H9 (cell line): ENCODE data around the gene DNAI1. TPM values are rescaled to one million over a fixed set of nuclear protein-coding genes. Genes with fewer than 3 reads are reported as not detected.

Source experiments
- DNase-seq: peaks from one replicate; pipeline ENCODE4 v3.0.0-alpha.2; 2017
- H2AFZ ChIP-seq: one replicate; pipeline ENCODE4 v1.6.1; 2013; ENCODE audit warnings: mild to moderate bottlenecking, low read length, control low read depth, moderate library complexity
- H2AK5ac ChIP-seq: 2 replicates; pipeline ENCODE4 v1.6.1; 2013; ENCODE audit warnings: low read length, control low read depth, mixed read lengths; ENCODE audit not compliant: insufficient read length
- H2BK120ac ChIP-seq: one replicate; pipeline ENCODE4 v1.6.1; 2013; ENCODE audit warnings: low read depth, mild to moderate bottlenecking, low read length, control low read depth, inconsistent platforms; ENCODE audit not compliant: poor library complexity, severe bottlenecking
- H2BK12ac ChIP-seq: 2 replicates; pipeline ENCODE4 v1.6.1; 2013; ENCODE audit warnings: low read length, control low read depth, mixed read lengths, low read depth; ENCODE audit not compliant: insufficient read length
- H2BK15ac ChIP-seq: 2 replicates; pipeline ENCODE4 v1.6.1; 2013; ENCODE audit warnings: low read depth, low read length, control low read depth
- H2BK20ac ChIP-seq: one replicate; pipeline ENCODE4 v1.6.1; 2013; ENCODE audit warnings: low read depth, mild to moderate bottlenecking, low read length, control low read depth, inconsistent platforms; ENCODE audit not compliant: poor library complexity, severe bottlenecking
- H2BK5ac ChIP-seq: 2 replicates; pipeline ENCODE4 v1.6.1; 2013; ENCODE audit warnings: low read length, control low read depth, mixed read lengths; ENCODE audit not compliant: insufficient read length
- H3K14ac ChIP-seq: 2 replicates; pipeline ENCODE4 v1.6.1; 2013; ENCODE audit warnings: low read length, control low read depth; ENCODE audit not compliant: insufficient read depth
- H3K18ac ChIP-seq: 2 replicates; pipeline ENCODE4 v1.6.1; 2013; ENCODE audit warnings: low read depth, mild to moderate bottlenecking, mixed read lengths, low read length, control low read depth; ENCODE audit not compliant: insufficient read length
- H3K23ac ChIP-seq: 2 replicates; pipeline ENCODE4 v1.6.1; 2013; ENCODE audit warnings: low read length, control low read depth, mixed read lengths, low read depth; ENCODE audit not compliant: insufficient read length
- H3K23me2 ChIP-seq: 2 replicates; pipeline ENCODE4 v1.6.1; 2013; ENCODE audit warnings: low read depth, mild to moderate bottlenecking, mixed read lengths, low read length, control low read depth; ENCODE audit not compliant: insufficient read length, poor library complexity, severe bottlenecking
- H3K27ac ChIP-seq: 2 replicates; pipeline ENCODE4 v1.5.1; 2013; ENCODE audit warnings: low read length, control low read depth, mixed read lengths, low read depth; ENCODE audit not compliant: insufficient read length
- H3K27me3 ChIP-seq: 2 replicates; pipeline ENCODE4 v1.6.1; 2013; ENCODE audit warnings: low read length, control low read depth, inconsistent platforms; ENCODE audit not compliant: insufficient read depth
- H3K4ac ChIP-seq: 2 replicates; pipeline ENCODE4 v1.6.1; 2013; ENCODE audit warnings: low read depth, mild to moderate bottlenecking, control low read depth, inconsistent platforms, low read length, moderate library complexity
- H3K4me1 ChIP-seq: 2 replicates; pipeline ENCODE4 v1.6.1; 2013; ENCODE audit warnings: low read length, control low read depth, inconsistent platforms; ENCODE audit not compliant: insufficient read depth
- H3K4me2 ChIP-seq: 2 replicates; pipeline ENCODE4 v1.6.1; 2013; ENCODE audit warnings: low read length, control low read depth, mixed read lengths; ENCODE audit not compliant: insufficient read length, insufficient read depth
- H3K56ac ChIP-seq: 2 replicates; pipeline ENCODE4 v1.6.1; 2013; ENCODE audit warnings: low read depth, mild to moderate bottlenecking, mixed read lengths, low read length, control low read depth; ENCODE audit not compliant: insufficient read length
- H3K79me1 ChIP-seq: 2 replicates; pipeline ENCODE4 v1.6.1; 2013; ENCODE audit warnings: low read depth, mild to moderate bottlenecking, moderate library complexity, low read length, control low read depth, inconsistent platforms; ENCODE audit not compliant: insufficient read depth, poor library complexity, severe bottlenecking
- H3K79me2 ChIP-seq: 2 replicates; pipeline ENCODE4 v1.6.1; 2013; ENCODE audit warnings: low read length, control low read depth, inconsistent platforms; ENCODE audit not compliant: insufficient read depth
- H3K9ac ChIP-seq: 2 replicates; pipeline ENCODE4 v1.6.1; 2013; ENCODE audit warnings: low read length, control low read depth, mixed read lengths; ENCODE audit not compliant: insufficient read length; ENCODE audit errors: extremely low read depth
- H3K9me3 ChIP-seq: one replicate; pipeline ENCODE4 v1.6.1; 2013; ENCODE audit warnings: low read depth, low read length, inconsistent platforms; ENCODE audit not compliant: control insufficient read depth
- H3T11ph ChIP-seq: one replicate; pipeline ENCODE4 v1.6.1; 2013; ENCODE audit warnings: mild to moderate bottlenecking, low read length, control low read depth, inconsistent platforms
- H4K20me1 ChIP-seq: one replicate; pipeline ENCODE4 v1.6.1; 2013; ENCODE audit not compliant: control insufficient read depth, insufficient read length, insufficient read depth
- H4K5ac ChIP-seq: 2 replicates; pipeline ENCODE4 v1.6.1; 2013; ENCODE audit warnings: low read depth, mild to moderate bottlenecking, mixed read lengths, low read length, control low read depth; ENCODE audit not compliant: insufficient read length
- H4K8ac ChIP-seq: replicated peaks from 2 replicates; pipeline ENCODE4 v1.6.1; 2013; ENCODE audit warnings: low read length, control low read depth, mixed read lengths, low read depth; ENCODE audit not compliant: insufficient read length
- H4K91ac ChIP-seq: 2 replicates; pipeline ENCODE4 v1.6.1; 2013; ENCODE audit warnings: low read depth, mild to moderate bottlenecking, moderate library complexity, mixed read lengths, low read length, control low read depth; ENCODE audit not compliant: insufficient read length
- H3K27ac Mint-ChIP-seq, 3 experiments: 2 replicates in 2 of 3; 3 replicates in 1 of 3; pipeline ENCODE4 v1.8.0; 2020 to 2021; ENCODE audit warnings: mixed read lengths in 3 of 3, mild to moderate bottlenecking in 1 of 3, moderate library complexity in 1 of 3
- H3K27me3 Mint-ChIP-seq: 2 replicates; pipeline ENCODE4 v1.8.0; 2021; ENCODE audit warnings: low read depth, mild to moderate bottlenecking, moderate library complexity, mixed read lengths
- H3K36me3 Mint-ChIP-seq, 3 experiments: 2 replicates in 2 of 3; 3 replicates in 1 of 3; pipeline ENCODE4 v1.8.0; 2020 to 2021; ENCODE audit warnings: low read depth in 3 of 3, mixed read lengths in 3 of 3; ENCODE audit not compliant: insufficient read depth in 1 of 3
- H3K4me1 Mint-ChIP-seq, 2 experiments: 2 replicates each; pipeline ENCODE4 v1.8.0; 2020; ENCODE audit warnings: mixed read lengths in 2 of 2
- H3K4me3 Mint-ChIP-seq, 2 experiments: 2 replicates in 1 of 2; 3 replicates in 1 of 2; pipeline ENCODE4 v1.8.0; 2020 to 2021; ENCODE audit warnings: mild to moderate bottlenecking in 2 of 2, mixed read lengths in 2 of 2, moderate library complexity in 1 of 2
- H3K9me3 Mint-ChIP-seq, 2 experiments: 2 replicates in 1 of 2; 3 replicates in 1 of 2; pipeline ENCODE4 v1.8.0; 2020; ENCODE audit warnings: mild to moderate bottlenecking in 2 of 2, mixed read lengths in 2 of 2, moderate library complexity in 1 of 2
- WGBS: extraction: QIAGEN DNeasy Blood & Tissue Kit; methylation state at CpG from one replicate; pipeline ENCODE4 v1.1.7; 2013; ENCODE audit warnings: missing lambda C conversion rate, low lambda C conversion rate, mixed read lengths; ENCODE audit not compliant: insufficient read length; ENCODE audit errors: extremely low coverage; 5-methylcytosine and 5-hydroxymethylcytosine counted together
- total RNA-seq: library from RNA; stranded (reverse); gene quantifications from 2 replicates; pipeline ENCODE4 v1.2.1, GENCODE V29; 2021
- TF ChIP-seq, protein P1 (sequence below): fragments of 200-600 bp; sonication (generic); conservative IDR thresholded peaks from 3 replicates; pipeline ENCODE4 v1.8.0; 2021; ENCODE audit warnings: antibody characterized with exemption, mild to moderate bottlenecking

The DNAI1 gene
- total RNA-seq, 1 experiment from 2014 or later, result 0.22 TPM

DNA sequence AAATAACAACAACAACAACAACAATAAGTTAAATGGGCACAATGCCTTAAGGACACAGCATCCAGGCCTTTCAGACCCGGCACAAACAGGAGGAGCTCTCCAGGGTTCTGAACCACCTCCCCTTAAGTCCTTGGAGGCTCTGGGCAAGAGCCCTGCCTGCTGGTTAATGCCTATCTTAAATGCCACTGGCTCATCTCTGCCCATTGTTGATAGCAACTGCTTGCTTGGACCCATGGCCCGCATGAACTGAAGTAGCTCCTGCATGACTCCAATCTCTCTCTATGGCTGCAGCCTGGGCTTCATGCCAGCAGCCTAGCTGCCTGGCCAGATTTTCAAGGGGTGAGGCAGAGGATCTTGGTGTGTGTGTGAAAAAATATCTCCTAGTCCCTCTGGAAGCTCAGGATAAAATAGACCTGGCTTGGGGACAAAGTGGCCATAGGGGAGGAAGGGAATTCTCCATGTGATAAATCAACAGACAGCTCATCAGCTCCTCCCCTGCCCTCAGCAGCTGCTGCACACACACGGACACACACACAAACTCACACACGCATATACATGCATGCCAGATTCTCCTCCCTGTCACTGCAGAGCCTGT lies 27.7 kb upstream of the DNAI1 start:
- Mint-ChIP-seq H3K27me3 (no peaks in the 10 kb centered on the region), H3K36me3 (no peaks in the 10 kb centered on the region), H3K27ac (no peak overlapping the region), H3K4me3 (no peak overlapping the region), H3K4me1 (peaks cover 8 to 11% of the 10 kb centered on the region in 2 experiments), H3K9me3 (no peaks in the 10 kb centered on the region)
- Histone ChIP-seq H4K91ac (no peak overlapping the region), H2BK15ac (no peak overlapping the region), H4K20me1 (no peaks in the 10 kb centered on the region), H2AFZ (no peak overlapping the region), H3K27me3 (no peaks in the 10 kb centered on the region), H3K4me1 (no peaks in the 10 kb centered on the region), H3K79me1 (no peaks in the 10 kb centered on the region), H3K9ac (no peak overlapping the region), H2BK120ac (no peak overlapping the region), H3K4ac (no peak overlapping the region), H4K5ac (no peak overlapping the region), H3T11ph (no peak overlapping the region), H2AK5ac (no peak overlapping the region), H3K79me2 (no peaks in the 10 kb centered on the region), H3K23ac (no peak overlapping the region), H2BK12ac (no peak overlapping the region), H2BK20ac (no peak overlapping the region), H3K14ac (no peak overlapping the region), H3K9me3 (no peaks in the 10 kb centered on the region), H3K4me2 (no peak overlapping the region), H3K56ac (no peak overlapping the region), H2BK5ac (no peak overlapping the region), H4K8ac (no peak overlapping the region), H3K18ac (no peak overlapping the region), H3K23me2 (no peaks in the 10 kb centered on the region), H3K27ac (no peak overlapping the region)
- no CpG with 5 or more reads among the region's 4 CpGs for WGBS
- TF ChIP-seq, protein P1, sequence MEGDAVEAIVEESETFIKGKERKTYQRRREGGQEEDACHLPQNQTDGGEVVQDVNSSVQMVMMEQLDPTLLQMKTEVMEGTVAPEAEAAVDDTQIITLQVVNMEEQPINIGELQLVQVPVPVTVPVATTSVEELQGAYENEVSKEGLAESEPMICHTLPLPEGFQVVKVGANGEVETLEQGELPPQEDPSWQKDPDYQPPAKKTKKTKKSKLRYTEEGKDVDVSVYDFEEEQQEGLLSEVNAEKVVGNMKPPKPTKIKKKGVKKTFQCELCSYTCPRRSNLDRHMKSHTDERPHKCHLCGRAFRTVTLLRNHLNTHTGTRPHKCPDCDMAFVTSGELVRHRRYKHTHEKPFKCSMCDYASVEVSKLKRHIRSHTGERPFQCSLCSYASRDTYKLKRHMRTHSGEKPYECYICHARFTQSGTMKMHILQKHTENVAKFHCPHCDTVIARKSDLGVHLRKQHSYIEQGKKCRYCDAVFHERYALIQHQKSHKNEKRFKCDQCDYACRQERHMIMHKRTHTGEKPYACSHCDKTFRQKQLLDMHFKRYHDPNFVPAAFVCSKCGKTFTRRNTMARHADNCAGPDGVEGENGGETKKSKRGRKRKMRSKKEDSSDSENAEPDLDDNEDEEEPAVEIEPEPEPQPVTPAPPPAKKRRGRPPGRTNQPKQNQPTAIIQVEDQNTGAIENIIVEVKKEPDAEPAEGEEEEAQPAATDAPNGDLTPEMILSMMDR, result no peak
- DNase-seq, result peak; percentile 69
